Dendritic cell treated with granulocyte-macrophage colony-stimulating factor and Interleukin-4, amounts not matched to agents 40 ng/mL and 50 ng/mL, for 4 days (primary cell): ENCODE measurements around the gene TMSB4Y.

ENCODE experiments used
- H3K27ac Mint-ChIP-seq: one replicate; pipeline ENCODE4 v1.8.0; 2022; ENCODE audit warnings: mild to moderate bottlenecking, mixed read lengths
- H3K27me3 Mint-ChIP-seq: one replicate; pipeline ENCODE4 v1.8.0; 2022; ENCODE audit warnings: mild to moderate bottlenecking, mixed read lengths
- H3K36me3 Mint-ChIP-seq: one replicate; pipeline ENCODE4 v1.8.0; 2022; ENCODE audit warnings: low read depth, mixed read lengths
- H3K4me1 Mint-ChIP-seq: one replicate; pipeline ENCODE4 v1.8.0; 2022; ENCODE audit warnings: low read depth, mixed read lengths
- H3K4me3 Mint-ChIP-seq: one replicate; pipeline ENCODE4 v1.8.0; 2022; ENCODE audit warnings: mild to moderate bottlenecking, moderate library complexity, mixed read lengths
- H3K9me3 Mint-ChIP-seq: one replicate; pipeline ENCODE4 v1.8.0; 2022; ENCODE audit warnings: mixed read lengths
- intact Hi-C: fragments of 100-400 bp; cut with micrococcal nuclease; formaldehyde crosslinking; loops from one replicate; pipeline ENCODE4 v1.15.0; 2022

Gene TMSB4Y

GRCh38 chrY:13703568-13703968, at the start of gene TMSB4Y:
Gene TMSB4Y (plus strand): TSS chrY:13703899.
- Mint-ChIP-seq H3K27ac (peak within 1 kb of the TSS; percentile 98), H3K9me3 (no peaks in the 10 kb centered on the region), H3K4me3 (peak within 1 kb of the TSS; percentile 85), H3K27me3 (peaks cover 1% of the 10 kb centered on the region), H3K4me1 (peaks cover 10% of the 10 kb centered on the region), H3K36me3 (no peaks in the 10 kb centered on the region)
- intact Hi-C loops: loop anchor here (2.0 to 10.0 kb wide), 4 partner anchors 49 to 799 kb away; partner anchors contain the start of gene DDX3Y

GRCh38 chrY:13664162-13664561, 39.5 kb upstream of the TMSB4Y start:
- intact Hi-C loops: no loop called here
- Mint-ChIP-seq H3K4me1 (no peaks in the 10 kb centered on the region), H3K9me3 (peaks cover 7% of the 10 kb centered on the region), H3K36me3 (no peaks in the 10 kb centered on the region), H3K27me3 (no peaks in the 10 kb centered on the region), H3K4me3 (no peak overlapping the region), H3K27ac (no peak overlapping the region)

- H3K27ac Mint-ChIP-seq: no peak overlapping the region
- no peaks in the 10 kb centered on the region for H3K4me1 Mint-ChIP-seq
- intact Hi-C loops: no loop called here
- no peaks in the 10 kb centered on the region for H3K27me3 Mint-ChIP-seq
- H3K4me3 Mint-ChIP-seq: no peak overlapping the region
- H3K36me3 Mint-ChIP-seq: no peaks in the 10 kb centered on the region
- H3K9me3 Mint-ChIP-seq: peaks cover 35% of the 10 kb centered on the region
Measured at GRCh38 chrY:13671122-13671521, 32.6 kb upstream of the TMSB4Y start.

- Mint-ChIP-seq H3K36me3 (no peaks in the 10 kb centered on the region), H3K9me3 (no peaks in the 10 kb centered on the region), H3K4me1 (peaks cover 10% of the 10 kb centered on the region), H3K27me3 (peaks cover 1% of the 10 kb centered on the region), H3K4me3 (no peak overlapping the region), H3K27ac (no peak overlapping the region)
- intact Hi-C loops: loop anchor here (2.0 to 10.0 kb wide), 4 partner anchors 50 to 797 kb away; partner anchors contain the start of gene DDX3Y
Measured at GRCh38 chrY:13702276-13702675, 1.4 kb upstream of the TMSB4Y start.

- Mint-ChIP-seq H3K9me3 (no peaks in the 10 kb centered on the region), H3K4me1 (peaks cover 10% of the 10 kb centered on the region), H3K27ac (peak overlapping the region; percentile 98), H3K27me3 (no peaks in the 10 kb centered on the region), H3K4me3 (peak overlapping the region; percentile 85), H3K36me3 (no peaks in the 10 kb centered on the region)
- intact Hi-C loops: loop anchor here (5.0 to 10.0 kb wide), 3 partner anchors 48 to 800 kb away; partner anchors contain the start of gene DDX3Y
Measured at GRCh38 chrY:13704121-13704930, 627 bp downstream of the TMSB4Y start.

GRCh38 chrY:13705197-13705596, 1.5 kb downstream of the TMSB4Y start:
- H3K27ac Mint-ChIP-seq: peak overlapping the region; percentile 98
- H3K27me3 Mint-ChIP-seq: no peaks in the 10 kb centered on the region
- peak overlapping the region; percentile 71 for H3K4me3 Mint-ChIP-seq
- peaks cover 10% of the 10 kb centered on the region for H3K4me1 Mint-ChIP-seq
- intact Hi-C loops: loop anchor here (10.0 kb wide), 2 partner anchors 640 to 800 kb away; partner anchors contain the start of gene DDX3Y
- no peaks in the 10 kb centered on the region for H3K9me3 Mint-ChIP-seq
- no peaks in the 10 kb centered on the region for H3K36me3 Mint-ChIP-seq

- Mint-ChIP-seq H3K4me3 (no peak overlapping the region), H3K36me3 (no peaks in the 10 kb centered on the region), H3K4me1 (peaks cover 10% of the 10 kb centered on the region), H3K27ac (no peak overlapping the region), H3K9me3 (no peaks in the 10 kb centered on the region), H3K27me3 (no peaks in the 10 kb centered on the region)
- intact Hi-C loops: loop anchor here (10.0 kb wide), 2 partner anchors 637 to 803 kb away; partner anchors contain the start of gene DDX3Y
Measured at GRCh38 chrY:13708038-13708437, 4.3 kb downstream of the TMSB4Y start.

- peaks cover 25% of the 10 kb centered on the region for H3K9me3 Mint-ChIP-seq
- no peak overlapping the region for H3K4me3 Mint-ChIP-seq
- H3K36me3 Mint-ChIP-seq: peaks cover 10% of the 10 kb centered on the region
- no peak overlapping the region for H3K27ac Mint-ChIP-seq
- H3K27me3 Mint-ChIP-seq: no peaks in the 10 kb centered on the region
- intact Hi-C loops: no loop called here
- H3K4me1 Mint-ChIP-seq: peaks cover 7% of the 10 kb centered on the region
Measured at GRCh38 chrY:13718996-13719395, 15.3 kb downstream of the TMSB4Y start.

GRCh38 chrY:13729517-13729916, 25.8 kb downstream of the TMSB4Y start:
- intact Hi-C loops: no loop called here
- Mint-ChIP-seq H3K27me3 (no peaks in the 10 kb centered on the region), H3K36me3 (peaks cover 7% of the 10 kb centered on the region), H3K4me1 (no peaks in the 10 kb centered on the region), H3K27ac (no peak overlapping the region), H3K9me3 (peaks cover 7% of the 10 kb centered on the region), H3K4me3 (no peak overlapping the region)

- H3K9me3 Mint-ChIP-seq: no peaks in the 10 kb centered on the region
Measured at GRCh38 chrY:13738618-13739017, 34.9 kb downstream of the TMSB4Y start.

GRCh38 chrY:13751289-13752071, 47.8 kb downstream of the TMSB4Y start:
- Mint-ChIP-seq H3K27ac (peak overlapping the region; percentile 30), H3K36me3 (peaks cover 3% of the 10 kb centered on the region), H3K27me3 (no peaks in the 10 kb centered on the region), H3K4me1 (peaks cover 53% of the 10 kb centered on the region), H3K9me3 (no peaks in the 10 kb centered on the region), H3K4me3 (peak overlapping the region; percentile 78)
- intact Hi-C loops: loop anchor here (5.0 kb wide), 1 partner anchor 49 kb away; the partner anchor contains the start of gene TMSB4Y

More at GRCh38 chrY:13738618-13739017, 34.9 kb downstream of the TMSB4Y start:
- intact Hi-C loops: no loop called here
- Mint-ChIP-seq H3K36me3 (no peaks in the 10 kb centered on the region), H3K27me3 (no peaks in the 10 kb centered on the region), H3K4me3 (no peak overlapping the region), H3K27ac (no peak overlapping the region), H3K4me1 (no peaks in the 10 kb centered on the region)

GRCh38 chrY:13754661-13755060, 51.0 kb downstream of the TMSB4Y start:
- intact Hi-C loops: loop anchor here (5.0 kb wide), 1 partner anchor 52 kb away; the partner anchor contains the start of gene TMSB4Y
- H3K36me3 Mint-ChIP-seq: no peaks in the 10 kb centered on the region
- peaks cover 46% of the 10 kb centered on the region for H3K4me1 Mint-ChIP-seq
- H3K9me3 Mint-ChIP-seq: no peaks in the 10 kb centered on the region
- H3K27ac Mint-ChIP-seq: peak overlapping the region; percentile 56
- no peak overlapping the region for H3K4me3 Mint-ChIP-seq
- H3K27me3 Mint-ChIP-seq: no peaks in the 10 kb centered on the region
